GM18520 (cell line): ENCODE results near the gene SNX9.
"Not testable (repeated sequence)": the region's sequence is repeated elsewhere in the genome, so short reads cannot be mapped to it uniquely, and the experiment has no call there.

Source experiments
- ATAC-seq: cut with Tn5 transposase; IDR thresholded peaks from one replicate; pipeline ENCODE4 v1.9.1; 2021; ENCODE audit not compliant: unreplicated experiment

SNX9 gene

GRCh38 chr6:157911278-157911677 is 88.2 kb downstream of the SNX9 start:
- ATAC-seq, result no peak

- no peak for ATAC-seq
Measured at GRCh38 chr6:157911786-157912185, 88.7 kb downstream of the SNX9 start.

DNA sequence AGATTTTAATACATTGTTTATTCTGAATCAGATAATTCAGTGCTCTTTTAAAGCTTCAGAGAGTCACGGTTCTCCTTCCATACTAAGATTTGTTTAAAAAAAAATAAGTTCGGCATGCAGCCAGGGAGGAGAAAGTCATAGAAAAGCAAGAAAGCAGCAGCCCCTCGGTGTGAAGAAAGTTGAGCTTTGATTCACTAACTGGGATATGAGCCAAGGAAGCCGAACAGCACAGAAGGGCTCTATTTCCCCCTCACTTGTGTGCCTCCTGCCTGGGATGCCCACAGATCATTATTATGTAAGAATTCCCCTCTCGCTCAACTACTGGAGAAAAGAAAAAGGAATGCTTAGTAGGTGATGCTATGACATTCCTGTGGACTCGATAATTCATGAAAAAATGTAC is 89.3 kb downstream of the SNX9 start:
- no peak for ATAC-seq

DNA sequence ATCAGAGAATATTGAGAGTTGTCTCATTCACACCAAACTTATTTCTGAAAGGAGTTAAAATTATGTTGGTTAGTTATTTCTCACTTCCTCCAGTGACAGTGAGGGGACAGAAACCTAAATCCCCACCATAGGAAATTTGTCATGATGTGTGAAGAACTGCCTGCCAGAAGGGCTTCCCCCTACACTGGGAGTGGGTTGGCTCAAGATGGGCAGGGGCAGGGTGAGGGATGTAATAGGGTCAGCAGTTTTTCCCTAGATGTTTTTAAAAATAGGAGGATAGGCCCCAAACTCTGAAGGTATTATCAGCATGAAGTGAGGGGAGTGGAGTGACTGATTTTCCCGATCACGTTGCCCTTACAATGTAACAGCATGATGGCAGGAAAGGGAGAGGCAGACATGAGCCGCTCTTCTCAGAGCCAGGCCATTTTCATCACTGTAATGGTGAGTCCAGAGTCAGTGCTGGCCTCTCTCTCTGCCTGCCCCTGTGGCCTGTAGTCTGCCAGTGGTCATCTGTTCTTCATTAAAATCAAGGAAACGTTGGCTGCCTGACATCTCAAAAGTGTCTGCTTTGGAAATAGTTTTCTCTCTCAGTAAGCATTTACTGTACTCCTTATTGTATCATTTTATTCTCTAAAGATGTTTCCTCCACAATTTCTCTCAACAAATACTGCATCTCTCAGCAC is 98.8 kb downstream of the SNX9 start:
- no peak for ATAC-seq

DNA sequence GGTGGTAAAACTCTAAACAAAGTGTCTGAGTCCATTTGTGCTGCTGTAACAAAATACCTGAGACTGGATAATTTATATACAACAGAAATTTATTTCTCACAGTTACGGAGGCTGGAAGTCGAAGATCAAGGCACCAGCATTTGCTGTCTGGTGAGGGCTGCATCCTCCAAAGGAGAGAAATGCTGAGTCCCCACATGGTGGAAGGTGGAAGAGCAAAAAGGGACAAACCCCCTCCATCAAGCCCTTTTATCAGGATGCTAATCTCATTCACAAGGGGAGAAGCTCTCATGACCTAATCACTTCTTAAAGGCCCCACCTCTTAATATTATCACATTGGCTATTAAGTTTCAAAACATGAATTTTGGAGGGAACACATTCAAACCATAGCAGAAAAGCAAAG is 102.7 kb downstream of the SNX9 start:
- ATAC-seq, result no peak

DNA sequence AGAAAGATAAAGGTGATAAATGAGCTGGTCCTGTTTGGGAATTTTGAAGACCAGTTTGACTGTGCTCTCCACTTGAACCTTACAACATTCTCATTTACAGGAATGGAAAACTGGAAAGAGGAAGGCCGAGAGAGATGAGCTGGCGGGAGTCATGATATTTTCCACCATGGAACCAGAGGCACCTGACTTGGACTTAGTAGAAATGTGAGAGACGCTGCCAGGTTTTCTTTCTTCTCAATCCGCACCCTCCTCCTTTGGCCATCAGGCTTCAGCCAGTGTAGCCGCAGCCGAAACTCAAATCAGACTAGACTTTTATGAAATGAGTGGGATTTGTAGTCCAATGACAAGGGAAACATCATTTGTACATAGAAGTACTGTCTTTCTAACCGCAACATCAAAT is 104.0 kb downstream of the SNX9 start:
- ATAC-seq, result no peak

GRCh38 chr6:157928428-157928827 is 105.4 kb downstream of the SNX9 start:
- ATAC-seq, result no peak

GRCh38 chr6:157929076-157929475 is 106.0 kb downstream of the SNX9 start:
- no peak for ATAC-seq

DNA sequence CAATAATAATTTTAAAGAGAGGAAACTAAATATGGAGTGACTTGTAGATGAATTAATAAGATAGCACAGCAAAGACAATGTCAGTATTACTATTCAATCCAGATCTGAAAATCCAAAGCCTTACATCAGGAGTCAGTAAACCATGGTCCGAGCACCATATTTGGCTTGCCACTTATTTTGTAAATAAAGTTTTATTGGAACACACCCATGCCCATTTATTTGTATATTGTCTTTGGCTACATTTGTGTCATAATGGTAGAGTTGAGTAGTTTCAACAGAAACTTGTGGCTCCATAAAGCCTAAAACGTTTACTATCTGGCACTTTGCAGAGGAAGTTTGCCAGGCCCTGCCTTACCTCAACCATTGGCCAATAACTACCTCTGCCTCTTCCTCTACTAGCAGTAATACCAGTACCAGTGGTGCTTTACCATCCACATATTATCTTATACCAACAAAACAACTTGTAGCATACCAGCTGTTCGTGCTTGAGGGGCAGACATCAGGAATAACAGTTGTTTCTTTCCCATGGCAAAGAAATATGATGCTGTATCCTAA is 106.8 kb downstream of the SNX9 start:
- ATAC-seq, result no peak

DNA sequence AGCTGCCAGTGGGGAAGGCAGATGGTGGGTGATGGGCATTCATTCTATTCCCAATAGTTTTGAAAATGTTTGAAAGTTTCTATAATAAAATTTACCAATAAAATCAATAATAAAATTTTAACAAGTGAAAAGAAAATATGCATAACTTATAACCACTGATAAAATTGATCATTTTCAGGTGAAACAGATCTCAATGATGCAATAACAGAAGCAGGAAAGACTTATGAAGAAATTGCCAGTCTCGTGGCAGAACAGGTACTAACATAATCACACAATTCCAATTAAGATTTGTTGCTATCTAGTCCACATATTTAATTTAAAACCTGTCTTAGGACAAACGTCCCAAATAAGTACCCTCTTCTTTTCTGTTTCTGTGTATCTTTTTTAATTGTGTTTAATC is 112.7 kb downstream of the SNX9 start:
- ATAC-seq, result no peak

DNA sequence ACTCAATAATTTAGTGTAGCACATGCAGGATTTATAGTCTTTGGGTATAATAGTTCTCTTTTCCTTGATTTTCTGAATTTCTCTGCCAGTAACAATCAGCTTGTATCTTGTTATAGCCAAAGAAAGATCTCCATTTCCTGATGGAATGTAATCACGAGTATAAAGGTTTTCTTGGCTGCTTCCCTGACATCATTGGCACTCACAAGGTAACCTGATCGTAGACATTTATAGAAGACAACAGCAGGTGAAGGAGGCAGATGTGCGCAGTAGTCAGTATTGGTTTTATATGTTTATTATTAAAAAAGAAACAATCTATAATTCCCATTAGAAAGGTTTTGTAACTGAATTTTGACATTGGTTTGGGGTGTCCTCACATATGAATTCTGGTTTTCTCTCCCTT is 114.3 kb downstream of the SNX9 start:
- ATAC-seq, result no peak

- ATAC-seq, result no peak
Measured at GRCh38 chr6:157937916-157938315, 114.9 kb downstream of the SNX9 start.

DNA sequence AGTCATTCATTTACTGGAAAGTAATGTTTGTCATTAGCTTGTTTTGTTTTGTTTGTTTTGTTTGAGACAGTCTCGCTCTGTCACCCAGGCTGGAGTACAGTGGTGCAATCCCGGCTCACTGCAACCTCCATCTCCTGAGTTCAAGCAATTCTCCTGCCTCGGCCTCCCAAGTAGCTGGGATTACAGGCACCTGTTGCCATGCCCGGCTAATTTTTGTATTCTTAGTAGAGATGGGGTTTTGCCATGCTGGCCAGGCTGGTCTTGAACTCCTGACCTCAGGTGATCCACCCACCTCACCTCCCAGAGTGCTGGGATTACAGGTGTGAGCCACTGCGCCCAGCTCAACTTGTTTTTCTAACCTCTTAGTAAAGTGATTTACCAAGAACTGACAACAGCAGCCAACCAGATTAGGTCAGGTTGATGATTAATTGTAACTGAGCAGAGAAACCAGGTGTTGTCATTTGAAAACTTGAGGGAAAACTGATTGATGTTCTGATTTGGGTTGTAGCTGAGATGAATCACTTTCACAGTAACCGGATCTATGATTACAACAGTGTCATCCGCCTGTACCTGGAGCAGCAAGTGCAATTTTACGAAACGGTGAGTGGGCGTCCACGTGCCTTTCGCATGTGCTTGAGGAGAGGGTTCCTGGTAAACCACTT is 117.5 kb downstream of the SNX9 start:
- ATAC-seq, result not testable (repeated sequence)

- no peak for ATAC-seq
Measured at GRCh38 chr6:157941101-157941863, 118.2 kb downstream of the SNX9 start.

GRCh38 chr6:157942351-157942750 is 119.3 kb downstream of the SNX9 start:
- ATAC-seq, result no peak

GRCh38 chr6:157943249-157943963 is 120.4 kb downstream of the SNX9 start:
- no peak for ATAC-seq

GRCh38 chr6:157943964-157944283 is 120.9 kb downstream of the SNX9 start:
- no peak for ATAC-seq

GRCh38 chr6:157944983-157945931 is 122.2 kb downstream of the SNX9 start:
- ATAC-seq, result no peak

- ATAC-seq, result no peak
Measured at GRCh38 chr6:157946053-157946617, 123.1 kb downstream of the SNX9 start.
